ENCODE measurements around the gene MXD3.
A peak's percentile ranks its signal among the peaks of the same experiment; 100 is the strongest.
"Not testable (repeated sequence)": the region's sequence is repeated elsewhere in the genome, so short reads cannot be mapped to it uniquely, and the experiment has no call there.

The MXD3 gene

DNA sequence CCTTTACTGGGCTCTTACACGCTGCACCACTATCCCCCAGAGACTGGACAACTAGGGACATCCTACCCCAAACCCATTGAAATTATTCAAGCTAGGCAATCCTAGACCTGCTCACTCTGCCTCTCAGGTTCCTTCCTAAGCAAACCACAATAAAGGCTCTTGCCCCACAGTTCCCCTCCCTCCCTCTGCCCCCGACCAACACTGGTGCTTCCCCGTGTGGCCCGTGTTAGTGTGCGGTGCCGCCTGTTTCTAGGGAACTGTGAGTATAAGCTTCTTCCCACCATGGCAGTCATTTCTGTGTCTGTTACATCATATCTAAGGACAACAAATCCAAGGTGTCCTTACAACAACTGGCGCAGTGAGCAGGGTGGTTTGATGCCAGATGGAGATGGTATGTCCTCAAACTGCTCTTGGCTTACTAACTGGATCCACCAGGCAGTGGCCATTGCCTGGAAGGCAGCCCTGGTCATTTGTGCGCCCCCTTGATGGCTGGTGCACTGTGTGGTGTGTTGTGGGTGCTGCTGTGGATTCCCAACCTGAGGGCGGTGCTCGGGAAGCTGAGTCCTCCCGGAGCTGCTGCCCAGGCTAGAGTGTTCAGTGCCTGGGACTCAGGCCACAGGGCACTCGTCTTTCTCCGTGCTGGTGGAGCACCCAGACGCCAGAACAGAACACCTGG, 8.4 kb upstream of the MXD3 start:
- no peak for DNase-seq

DNA sequence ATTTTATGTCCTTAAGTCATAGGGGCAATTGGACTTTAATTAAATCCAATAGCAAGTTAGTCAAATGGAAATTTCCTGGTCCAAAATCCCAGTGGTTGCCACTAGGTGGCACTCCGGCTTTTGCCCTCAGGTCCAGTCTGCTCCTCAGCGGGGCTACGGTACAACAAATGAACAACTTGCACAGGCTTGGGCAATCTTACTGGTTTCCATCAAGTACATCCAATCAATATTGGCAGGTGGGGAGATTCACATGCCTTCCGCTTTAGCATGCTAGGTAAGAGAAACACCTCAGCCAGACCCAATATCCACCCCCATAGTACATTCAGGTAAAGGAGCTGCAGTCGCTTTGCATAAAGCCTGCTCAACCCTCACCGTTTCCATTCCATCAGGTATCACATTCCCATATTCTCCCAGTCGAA, 6.3 kb upstream of the MXD3 start:
- peak; percentile 59 for DNase-seq

DNA sequence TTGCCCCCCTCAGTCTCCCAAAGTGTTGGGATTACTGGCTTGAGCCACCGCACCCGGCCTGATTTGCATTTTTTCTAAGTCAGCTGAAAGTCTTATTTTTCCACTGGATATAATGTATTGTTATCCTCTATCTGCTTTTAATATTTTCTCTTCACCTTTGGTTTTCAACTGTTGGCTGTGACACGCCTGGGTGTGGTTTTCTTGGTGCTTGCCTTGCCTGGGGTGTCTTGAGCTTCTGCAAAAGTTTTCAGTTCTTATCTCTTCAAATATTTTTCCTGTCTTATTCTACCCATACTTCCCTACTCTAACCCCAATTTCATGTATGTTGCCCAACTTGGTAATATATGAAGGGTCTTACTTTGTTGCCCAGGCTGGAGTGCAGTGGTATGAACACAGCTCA, 4.3 kb upstream of the MXD3 start:
- no peak for DNase-seq

DNA sequence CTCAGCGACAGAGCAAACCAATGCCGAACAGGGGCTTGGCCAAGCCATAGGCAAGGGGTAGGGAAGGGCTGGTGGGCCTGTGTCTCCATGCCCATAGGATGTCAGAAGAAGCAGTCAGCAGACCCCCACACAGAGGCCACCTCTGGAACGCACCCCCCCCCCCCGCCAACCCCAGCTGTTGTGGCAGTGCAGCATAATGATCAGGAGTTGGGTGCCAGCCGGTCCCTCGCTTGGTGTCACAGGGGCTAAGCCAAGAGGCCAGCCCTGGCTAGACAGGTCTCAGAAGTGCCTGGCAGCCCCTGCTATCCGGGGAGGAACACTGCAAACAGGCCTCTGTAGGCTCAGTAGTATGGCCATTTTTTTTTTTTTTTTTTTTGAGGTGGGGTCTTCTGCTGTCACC, 3.7 kb upstream of the MXD3 start:
- DNase-seq = no peak

DNA sequence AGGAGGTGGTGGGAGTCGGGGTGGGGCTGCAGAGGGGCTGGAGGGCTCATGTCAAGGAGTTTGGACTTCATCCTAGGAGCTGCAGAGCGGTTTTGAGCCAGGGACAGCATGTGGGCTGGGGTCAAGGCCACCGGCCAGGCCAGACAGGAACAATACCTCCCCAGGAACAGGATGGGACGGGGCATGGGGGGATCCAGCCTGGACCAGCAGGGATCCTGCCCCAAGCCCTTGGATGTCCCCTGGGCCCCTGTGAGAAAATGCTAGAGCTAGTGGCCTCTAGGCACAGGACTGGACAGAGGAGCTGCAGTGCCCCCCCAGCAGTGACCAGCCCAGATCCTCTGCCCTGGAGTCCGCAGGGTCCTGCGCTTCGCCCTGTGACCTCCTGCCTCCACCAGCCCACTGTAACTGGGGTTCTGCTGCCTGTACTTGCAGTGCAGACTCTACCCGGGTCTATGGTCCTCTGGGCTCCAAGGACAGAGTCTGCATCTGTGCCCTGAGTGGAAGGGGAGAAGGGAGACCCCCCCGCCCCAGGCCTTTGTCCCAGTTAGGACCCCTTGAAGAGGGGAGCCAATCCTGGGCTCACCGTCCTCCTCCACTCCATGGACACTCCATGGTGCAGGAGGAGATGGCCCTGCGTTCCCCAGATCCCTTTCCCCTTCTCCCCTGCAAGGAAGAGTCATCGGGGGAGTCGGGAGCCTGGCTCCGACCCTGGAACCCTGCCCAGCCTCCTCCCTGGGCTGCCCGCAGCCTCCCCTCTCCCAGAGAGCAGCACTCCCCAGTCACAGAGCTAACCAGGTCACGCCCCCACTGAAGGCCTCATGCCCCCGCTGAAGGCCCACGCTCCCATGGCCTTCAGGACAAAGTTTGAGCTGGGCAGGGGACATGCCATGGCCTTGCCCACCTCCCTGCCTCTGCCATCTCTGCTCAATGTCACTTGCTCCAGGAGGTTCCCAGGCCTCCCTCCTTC, 3.0 kb upstream of the MXD3 start:
- no peak for DNase-seq

DNA sequence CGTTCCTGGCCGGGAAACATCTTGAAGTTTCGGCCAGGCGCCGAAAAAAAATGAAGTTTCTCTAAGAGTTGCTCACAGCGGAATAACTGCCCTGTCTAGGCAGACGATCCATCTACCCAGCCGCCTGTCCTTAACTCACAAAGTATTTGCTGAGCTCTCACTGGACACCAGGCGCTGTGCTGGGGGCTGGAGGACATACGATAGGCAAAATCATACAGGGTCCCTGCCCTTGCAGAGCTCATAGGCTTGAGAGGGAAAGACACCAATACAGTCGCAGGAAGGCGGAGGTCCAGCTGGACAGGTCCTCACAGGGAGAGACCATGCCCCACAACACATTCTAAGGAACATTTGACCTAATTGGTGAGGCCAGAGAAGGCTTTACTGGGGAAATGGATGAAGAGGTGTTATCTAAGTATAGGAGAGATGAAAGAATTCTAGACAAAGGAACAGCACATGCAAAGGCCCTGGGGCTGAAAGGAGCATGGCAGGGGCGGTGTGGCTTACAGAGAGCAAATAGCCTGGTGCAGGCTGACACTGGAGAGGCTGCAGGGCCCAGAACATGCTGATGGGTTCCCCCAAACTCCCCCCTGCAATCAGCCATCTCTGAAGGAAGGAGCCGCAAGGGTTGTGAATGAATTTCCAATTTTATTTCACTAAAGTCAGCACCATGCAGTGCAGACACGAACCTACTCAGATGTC, 2.0 kb upstream of the MXD3 start:
- DNase-seq = no peak

DNA sequence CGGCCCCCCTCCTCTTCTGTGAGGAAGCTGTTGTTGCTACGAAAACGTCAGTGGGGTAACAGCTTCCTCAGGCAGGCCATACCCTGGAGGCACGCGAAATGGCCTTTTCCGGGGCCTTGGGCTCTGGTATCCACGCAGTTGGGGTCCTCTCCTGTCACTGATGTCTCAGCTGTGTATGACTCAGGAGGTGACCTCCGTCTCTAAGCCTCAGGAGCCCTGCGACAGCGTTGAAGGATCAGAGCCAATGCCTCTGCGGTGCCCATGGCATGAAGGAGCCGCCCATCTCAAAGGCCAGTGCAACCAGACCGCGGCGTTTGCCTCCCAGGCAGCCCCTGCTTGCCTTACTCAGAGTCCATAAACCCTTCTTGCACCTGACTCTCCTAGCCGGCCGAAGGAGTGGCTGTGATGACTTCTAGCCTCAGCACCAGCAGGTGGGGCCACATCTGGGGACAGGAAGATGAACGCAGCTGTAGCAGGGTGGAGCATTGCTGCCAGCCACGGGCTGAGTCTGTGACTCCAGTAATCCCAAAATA, 1.0 kb upstream of the MXD3 start:
- DNase-seq = no peak

DNA sequence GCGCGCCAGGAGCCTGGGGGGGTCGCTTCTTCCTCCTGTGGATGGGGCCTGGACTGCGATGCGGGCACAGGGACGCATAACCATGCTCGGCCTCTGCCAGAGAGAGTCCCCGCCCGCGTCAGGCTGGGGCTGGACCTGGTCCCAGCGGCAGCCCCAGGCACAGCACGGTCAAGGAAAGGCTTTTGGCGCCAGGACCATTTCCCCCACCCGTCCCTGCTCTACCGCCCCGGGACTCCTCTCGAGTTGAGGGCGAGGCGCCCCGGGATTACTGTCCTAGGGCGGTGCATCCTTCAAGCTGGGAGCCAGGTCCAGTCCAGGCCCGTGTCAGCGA, 341 bp downstream of the MXD3 start:
- no peak for DNase-seq

DNA sequence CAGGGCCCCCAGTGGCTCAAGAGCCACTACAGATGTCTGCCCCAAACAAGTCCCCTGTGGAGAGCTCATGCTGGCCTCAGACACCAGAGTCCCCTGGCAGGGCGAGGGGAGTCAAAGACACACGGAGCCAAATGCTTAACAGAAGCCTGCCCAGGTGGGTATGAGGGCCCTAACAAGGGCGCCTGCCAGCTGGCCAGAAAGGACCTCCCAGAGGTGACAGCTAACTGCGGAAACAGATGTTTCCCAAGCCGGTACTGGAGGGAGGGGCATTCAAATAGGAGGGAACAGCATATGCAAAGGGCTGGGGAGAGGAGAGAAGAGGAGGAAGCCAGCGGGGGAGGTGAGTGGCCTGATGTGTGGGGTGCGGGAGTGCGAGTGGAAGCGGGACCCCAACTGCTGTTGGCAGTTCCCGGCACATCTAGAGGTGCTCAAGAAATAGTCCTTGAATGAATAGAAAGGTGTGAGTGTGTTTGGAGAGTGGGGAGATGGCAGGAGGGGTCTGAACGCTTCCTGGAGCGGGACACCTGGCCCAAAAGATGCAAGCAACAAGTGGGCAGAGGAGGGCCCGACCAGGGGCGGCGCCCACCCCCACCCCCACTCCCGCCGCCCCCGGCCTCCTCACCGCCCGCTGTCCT, 824 bp downstream of the MXD3 start:
- DNase-seq = no peak

DNA sequence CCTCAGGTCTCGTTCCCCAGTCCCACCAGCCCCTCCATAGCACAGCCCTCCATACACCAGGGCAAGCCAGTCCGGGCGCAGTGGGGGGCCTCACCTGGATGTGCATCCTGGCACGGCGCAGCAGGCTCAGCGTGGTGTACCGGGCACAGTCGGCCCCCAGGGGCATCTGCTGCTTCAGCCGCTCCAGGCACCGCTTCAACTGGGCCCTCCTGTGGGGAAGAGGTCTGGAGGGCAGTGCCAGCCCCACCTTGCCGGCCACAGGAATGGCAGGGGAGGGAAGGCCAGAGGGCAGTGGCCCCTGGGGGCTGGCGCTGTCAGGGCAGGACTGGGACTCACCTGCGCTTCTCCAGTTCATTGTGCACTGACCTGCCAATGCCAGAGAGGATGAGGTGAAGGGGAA, 1.4 kb downstream of the MXD3 start:
- DNase-seq = peak; percentile 72

DNA sequence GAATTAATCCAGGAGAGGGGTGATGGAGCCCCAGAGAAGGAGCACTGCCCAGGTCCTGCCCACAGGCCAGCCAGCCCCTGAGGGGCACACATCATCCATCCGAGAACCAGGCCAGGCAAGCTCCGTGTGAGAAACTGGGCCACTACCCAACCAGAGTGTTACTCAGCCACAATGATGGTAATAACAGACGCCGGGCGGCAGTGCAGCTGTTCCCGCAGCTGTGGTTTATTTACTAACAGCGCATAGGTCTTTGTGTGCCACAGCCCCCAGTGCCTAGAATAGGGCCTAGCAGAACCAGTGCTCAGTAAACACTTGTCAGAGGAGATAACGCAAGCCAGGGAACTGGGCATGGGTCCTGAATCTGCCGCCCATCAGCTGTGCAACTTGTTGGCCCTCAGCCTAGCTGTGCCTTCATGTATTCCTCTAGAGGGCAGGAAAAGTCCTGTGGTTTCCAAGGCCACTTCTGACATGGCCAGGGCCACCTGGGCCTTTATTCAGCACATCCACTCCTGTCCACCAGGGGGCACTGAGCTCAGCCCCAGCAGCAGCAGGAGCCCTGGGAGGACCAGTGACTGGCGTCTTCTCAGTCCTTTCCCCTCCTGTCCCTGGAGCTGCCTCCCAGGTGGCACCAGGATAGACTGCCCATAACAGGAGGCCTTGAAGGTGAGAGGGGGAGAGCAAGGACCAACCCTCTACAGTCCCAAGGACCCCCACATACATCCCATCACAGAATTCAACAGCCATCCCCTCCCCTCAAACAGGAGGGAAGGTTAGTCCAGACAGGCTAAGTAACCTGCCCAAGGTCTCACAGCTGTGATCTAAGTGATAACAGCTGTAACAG, 2.1 kb downstream of the MXD3 start:
- DNase-seq = peak; percentile 53

DNA sequence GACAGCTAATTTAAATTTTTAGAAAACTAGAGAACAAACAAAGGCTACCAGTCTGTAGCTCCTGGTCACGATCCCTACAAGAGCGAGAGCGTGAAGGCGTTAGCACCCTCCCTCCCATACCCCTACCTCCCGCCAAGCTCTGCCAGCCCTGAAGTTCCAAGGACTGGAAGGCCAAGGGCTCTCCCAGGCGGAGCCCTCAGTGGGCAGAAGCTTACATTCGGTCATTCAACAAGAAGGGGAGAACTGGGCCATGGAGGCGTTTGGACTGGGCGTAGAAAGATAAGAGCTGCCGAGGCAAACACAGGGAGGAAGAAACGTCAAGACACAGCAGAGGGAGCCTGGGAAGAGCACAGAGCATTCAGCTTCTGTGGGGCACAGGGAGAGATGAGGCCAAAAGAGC, 3.0 kb downstream of the MXD3 start:
- DNase-seq = no peak

DNA sequence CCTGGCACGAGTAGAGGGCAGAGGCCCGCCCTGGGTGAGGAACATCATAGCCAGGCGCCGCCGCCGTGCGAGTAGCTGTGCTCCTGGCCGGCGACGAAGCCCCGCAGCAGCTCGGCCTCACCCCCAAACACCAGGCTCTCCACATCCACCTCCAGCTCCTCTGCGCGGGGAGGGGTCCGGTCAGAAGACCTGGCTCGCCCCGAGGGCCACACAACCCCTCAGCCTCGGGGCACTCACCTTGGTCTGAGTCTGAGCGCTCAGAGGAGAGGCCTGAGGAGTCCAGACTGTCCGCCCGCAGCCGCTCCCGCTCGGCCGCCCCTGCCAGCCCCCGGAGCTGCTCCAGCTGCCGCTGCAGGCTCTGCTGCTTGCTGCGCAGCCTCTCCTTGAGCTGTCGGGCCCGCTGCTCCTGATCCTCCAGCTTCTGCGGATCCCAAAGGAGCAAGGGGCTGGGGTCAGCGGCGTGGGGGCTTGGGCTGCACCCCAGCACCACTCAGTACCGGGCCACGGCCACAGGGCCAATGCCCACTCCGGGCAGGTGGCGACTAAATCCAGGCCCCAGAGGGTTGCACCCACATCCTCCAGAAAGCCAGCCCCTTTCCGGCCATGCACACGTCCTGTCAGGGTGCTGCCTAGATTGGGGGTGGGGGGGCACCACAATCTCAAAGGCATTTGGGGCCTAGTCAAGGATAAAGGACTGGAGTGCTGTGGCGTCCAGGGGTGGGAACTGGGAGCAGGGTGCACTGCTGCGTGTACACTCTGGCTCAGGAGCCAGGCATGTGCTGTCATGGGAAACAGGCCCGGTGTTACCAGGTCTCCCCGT, 3.9 kb downstream of the MXD3 start:
- no peak for DNase-seq

DNA sequence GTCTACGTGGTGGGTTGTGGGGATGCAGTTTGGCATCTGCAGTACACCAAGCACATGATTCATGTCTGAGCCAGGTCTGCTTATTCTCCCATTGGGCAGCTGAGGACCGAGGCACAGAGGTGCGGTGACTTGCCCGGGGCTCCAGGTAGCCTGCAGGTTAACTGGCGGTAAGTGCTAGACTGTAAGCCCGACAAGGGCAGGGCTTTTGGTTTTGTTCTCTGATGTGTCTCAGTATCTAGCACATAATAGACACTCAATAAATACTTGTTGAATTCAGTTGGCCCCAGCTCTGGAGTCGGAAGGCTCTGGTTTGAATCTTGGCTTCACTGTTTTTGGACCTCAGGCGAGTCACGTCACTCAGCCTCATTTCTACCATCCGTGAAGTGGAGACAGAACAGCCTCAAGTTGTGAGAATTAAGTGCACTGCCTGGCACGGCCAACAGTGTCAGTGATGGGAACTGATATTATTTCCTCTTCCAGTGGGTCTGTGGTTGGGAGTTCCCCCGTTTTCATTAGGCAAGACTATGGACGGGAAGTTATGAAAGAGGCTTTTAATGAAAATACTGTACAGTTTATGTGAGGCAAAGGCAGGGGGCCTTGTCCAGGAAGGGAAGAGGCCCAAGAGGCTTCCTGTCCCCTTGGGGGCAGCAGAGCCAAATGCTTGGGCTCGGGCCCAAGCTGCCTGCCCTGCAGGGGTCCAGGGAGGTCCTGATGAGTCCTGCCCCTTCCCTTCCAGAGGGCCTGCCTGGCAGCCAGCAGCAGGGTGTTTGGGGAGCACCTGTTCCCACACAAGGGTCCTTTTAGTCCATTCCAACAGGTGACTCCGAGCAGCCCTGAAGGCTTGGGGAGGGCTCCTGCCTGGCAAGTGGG, 4.8 kb downstream of the MXD3 start:
- DNase-seq = no peak

DNA sequence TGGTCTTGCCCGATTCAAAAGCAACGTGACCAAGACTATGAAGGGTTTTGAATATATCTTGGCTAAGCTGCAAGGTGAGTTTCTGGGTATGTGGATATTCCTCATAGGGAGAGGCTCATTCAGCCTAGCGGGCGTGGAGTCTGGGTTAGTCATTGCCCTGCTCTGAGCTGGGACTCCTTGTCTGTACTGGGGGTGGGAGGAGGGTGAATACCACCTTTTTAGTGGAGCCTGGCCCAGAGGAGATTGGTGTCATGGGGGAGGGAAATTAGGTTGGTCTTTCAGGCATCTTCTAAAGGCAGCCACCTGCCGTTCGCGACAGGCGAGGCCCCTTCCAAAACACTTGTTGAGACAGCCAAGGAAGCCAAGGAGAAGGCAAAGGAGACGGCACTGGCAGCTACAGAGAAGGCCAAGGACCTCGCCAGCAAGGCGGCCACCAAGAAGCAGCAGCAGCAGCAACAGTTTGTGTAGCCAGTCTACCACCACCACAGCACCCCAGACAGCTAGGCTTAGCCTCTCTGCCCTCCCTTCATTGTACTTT, 5.5 kb downstream of the MXD3 start:
- not testable (repeated sequence) for DNase-seq

DNA sequence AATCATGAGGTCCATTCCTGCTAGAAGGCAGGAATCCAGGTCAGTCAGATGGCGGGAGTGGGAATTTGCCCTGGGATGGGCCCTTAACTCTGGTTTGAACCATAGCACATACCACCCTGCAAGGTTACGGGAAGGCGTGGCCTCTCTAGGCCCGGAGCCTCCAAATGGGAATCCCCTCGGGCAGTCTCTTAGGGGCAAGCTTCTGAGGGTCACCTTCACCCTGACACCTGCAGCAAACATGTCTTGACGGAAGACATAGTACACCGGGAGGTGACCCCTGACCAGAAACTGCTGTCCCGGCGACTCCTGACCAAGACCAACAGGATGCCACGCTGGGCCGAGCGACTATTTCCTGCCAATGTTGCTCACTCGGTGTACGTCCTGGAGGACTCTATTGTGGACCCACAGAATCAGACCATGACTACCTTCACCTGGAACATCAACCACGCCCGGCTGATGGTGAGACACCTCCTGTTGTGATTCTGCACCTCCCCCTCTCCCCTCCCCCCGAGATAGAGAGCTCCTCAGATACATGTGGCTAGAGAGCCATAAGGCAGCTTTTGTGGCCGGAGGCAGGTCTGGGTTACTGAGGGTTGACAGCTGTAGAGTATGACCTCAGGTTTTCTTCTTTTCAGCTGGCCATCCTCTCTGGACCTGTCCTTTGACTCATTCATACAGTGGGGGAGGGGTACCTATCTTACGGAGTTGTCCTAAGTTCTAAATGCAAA, 7.1 kb downstream of the MXD3 start:
- DNase-seq = no peak

DNA sequence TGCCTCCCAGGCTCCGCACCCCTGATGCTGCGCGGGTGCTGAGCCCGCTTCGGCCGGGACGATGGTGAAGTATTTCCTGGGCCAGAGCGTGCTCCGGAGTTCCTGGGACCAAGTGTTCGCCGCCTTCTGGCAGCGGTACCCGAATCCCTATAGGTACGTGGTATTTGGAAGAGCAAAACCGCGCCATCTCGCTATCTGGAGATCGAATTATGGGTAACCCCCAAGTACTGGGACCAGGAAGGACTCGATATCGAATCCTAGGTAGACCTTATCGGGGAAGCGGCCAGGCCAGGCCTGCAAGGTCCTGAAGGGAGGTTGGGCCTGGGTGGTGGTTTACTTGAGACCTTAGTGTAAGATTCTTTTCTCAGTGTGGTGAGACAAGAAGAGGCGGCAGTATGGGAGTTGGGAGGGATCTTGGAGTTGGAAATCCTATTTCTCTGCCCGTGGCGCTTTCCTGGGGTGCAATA, 7.7 kb downstream of the MXD3 start:
- no peak for DNase-seq

DNA sequence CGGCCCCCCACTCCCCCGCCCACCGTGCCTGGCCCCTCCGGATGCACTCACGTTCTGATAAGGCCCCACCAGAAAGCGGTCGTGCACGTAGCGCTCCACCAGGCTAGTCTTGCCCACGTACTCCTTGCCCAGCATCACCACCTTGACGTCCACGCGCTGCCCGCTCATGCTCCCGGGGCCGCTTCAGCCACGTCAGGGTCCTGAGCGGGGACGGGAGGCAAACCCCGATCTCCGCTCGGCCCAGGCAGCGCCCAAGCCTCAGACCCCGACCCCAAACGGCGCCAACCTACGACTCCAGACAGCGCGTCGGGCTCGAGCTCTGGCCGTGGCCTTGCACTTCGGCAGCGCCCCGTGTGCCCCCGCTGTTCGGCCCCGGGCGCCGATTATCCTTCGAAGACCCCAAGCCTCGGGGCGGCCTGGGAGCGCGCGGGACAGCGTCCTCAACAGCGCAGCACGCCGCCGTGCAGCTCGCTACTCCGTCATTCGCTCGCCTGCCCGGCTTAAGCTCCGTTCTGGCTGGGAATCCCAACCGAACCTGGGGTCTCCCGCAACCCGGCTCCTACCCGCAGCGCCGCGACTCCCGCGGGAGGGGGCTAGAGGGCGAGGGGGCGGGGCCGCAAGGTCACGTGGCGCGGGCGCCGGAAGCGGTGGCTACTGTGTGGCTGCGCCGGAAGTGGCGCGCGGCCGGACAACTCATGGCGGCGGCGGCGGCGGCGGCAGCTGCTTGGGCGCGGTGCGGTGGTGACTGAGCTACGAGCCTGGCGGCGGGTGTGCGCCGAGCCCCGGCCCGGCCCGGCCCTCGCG, 8.4 kb downstream of the MXD3 start, which contains the start of the genes PRELID1 and RAB24:
TSS of gene PRELID1 (plus strand) at position 679 of the 804 bp plus-strand sequence. CDS start 187 bp downstream, outside the sequence.
TSS of gene RAB24 (minus strand) at position 599 of the 804 bp plus-strand sequence. CDS start at position 168, 431 bp downstream.
- peak; percentile 86 for DNase-seq

Data from COR-L47 (cell line).